Fibroblast of lung (primary cell): ENCODE data around the gene EHMT1.

Experiments used
- EZH2 ChIP-seq: IDR thresholded peaks from 2 replicates; pipeline ENCODE4 v1.5.1; 2012; ENCODE audit warnings: low read length, control low read depth, mild to moderate bottlenecking; ENCODE audit errors: missing control alignments
- TF ChIP-seq, protein P1 (sequence below), 2 donors: IDR thresholded peaks in 1 of 2; conservative IDR thresholded peaks in 1 of 2; 1 replicate in 1 of 2; 2 replicates in 1 of 2; pipeline ENCODE4 v1.5.1; 2011 to 2012; ENCODE audit warnings: low read length in 2 of 2, control low read depth in 1 of 2, inconsistent platforms in 1 of 2, low read depth in 1 of 2, mild to moderate bottlenecking in 1 of 2

GRCh38 chr9:137799630-137799983 lies 180.8 kb downstream of the EHMT1 start:
- TF ChIP-seq, protein P1, sequence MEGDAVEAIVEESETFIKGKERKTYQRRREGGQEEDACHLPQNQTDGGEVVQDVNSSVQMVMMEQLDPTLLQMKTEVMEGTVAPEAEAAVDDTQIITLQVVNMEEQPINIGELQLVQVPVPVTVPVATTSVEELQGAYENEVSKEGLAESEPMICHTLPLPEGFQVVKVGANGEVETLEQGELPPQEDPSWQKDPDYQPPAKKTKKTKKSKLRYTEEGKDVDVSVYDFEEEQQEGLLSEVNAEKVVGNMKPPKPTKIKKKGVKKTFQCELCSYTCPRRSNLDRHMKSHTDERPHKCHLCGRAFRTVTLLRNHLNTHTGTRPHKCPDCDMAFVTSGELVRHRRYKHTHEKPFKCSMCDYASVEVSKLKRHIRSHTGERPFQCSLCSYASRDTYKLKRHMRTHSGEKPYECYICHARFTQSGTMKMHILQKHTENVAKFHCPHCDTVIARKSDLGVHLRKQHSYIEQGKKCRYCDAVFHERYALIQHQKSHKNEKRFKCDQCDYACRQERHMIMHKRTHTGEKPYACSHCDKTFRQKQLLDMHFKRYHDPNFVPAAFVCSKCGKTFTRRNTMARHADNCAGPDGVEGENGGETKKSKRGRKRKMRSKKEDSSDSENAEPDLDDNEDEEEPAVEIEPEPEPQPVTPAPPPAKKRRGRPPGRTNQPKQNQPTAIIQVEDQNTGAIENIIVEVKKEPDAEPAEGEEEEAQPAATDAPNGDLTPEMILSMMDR (conservative IDR thresholded peaks at IDR 0.05 in 1 of 2, IDR thresholded peaks at IDR 0.05 in 1 of 2; ENCODE audit: low read depth in 1 of 2, low read length in 2 of 2): no peak
- no peak for TF ChIP-seq EZH2
